Thoracic aorta (tissue), 2 donors: ENCODE results near the gene TIMM17A. TPM values are rescaled to one million over a fixed set of nuclear protein-coding genes. Genes with fewer than 3 reads are reported as not detected.

ENCODE experiments used
- ATAC-seq: fragments of 150-250 bp; one replicate; pipeline ENCODE4 v1.8.0; 2017; ENCODE audit warnings: low read depth; ENCODE audit not compliant: insufficient number of reproducible peaks, low FRiP score
- DNase-seq: peaks from one replicate; pipeline ENCODE4 v3.0.0-alpha.2; 2020; ENCODE audit warnings: low spot score
- H3K27ac ChIP-seq, 2 donors: fragments of 200-600 bp; sonication (generic); 1 replicate in 1 of 2; 2 replicates in 1 of 2; pipeline ENCODE4 v1.5.1; 2016; ENCODE audit warnings: mild to moderate bottlenecking in 2 of 2, moderate library complexity in 2 of 2
- H3K27me3 ChIP-seq: fragments of 200-600 bp; sonication (generic); replicated peaks from 2 replicates; pipeline ENCODE4 v1.6.0; 2016; ENCODE audit warnings: mild to moderate bottlenecking; ENCODE audit not compliant: insufficient read depth
- H3K36me3 ChIP-seq: fragments of 200-600 bp; sonication (generic); one replicate; pipeline ENCODE4 v1.5.1; 2016
- H3K4me1 ChIP-seq, 2 donors: fragments of 200-600 bp; sonication (generic); 1 replicate in 1 of 2; 2 replicates in 1 of 2; pipeline versions ENCODE4 v1.5.1 to v1.6.0; 2016; ENCODE audit warnings: low read depth in 2 of 2, mild to moderate bottlenecking in 1 of 2; ENCODE audit not compliant: control insufficient read depth in 1 of 2
- H3K4me3 ChIP-seq: fragments of 200-600 bp; sonication (generic); 2 replicates; pipeline ENCODE4 v1.5.1; 2016; ENCODE audit warnings: mild to moderate bottlenecking
- H3K9me3 ChIP-seq: fragments of 200-600 bp; sonication (generic); 2 replicates; pipeline ENCODE4 v1.5.1; 2016
- total RNA-seq, 2 donors: library from RNA; depleted of rRNA; stranded (reverse); fragments of >200 nt; gene quantifications; one replicate each; pipeline versions ENCODE4 v1.1.0 to v1.2.3, GENCODE V29; 2016
- TF ChIP-seq, protein P1 (sequence below): fragments of 200-600 bp; sonication (generic); IDR thresholded peaks from one replicate; pipeline ENCODE4 v1.5.1; 2019; ENCODE audit warnings: antibody characterized with exemption

TIMM17A gene
- total RNA-seq, 2 donors from 2014 or later = 29.6 to 44.7 TPM

DNA sequence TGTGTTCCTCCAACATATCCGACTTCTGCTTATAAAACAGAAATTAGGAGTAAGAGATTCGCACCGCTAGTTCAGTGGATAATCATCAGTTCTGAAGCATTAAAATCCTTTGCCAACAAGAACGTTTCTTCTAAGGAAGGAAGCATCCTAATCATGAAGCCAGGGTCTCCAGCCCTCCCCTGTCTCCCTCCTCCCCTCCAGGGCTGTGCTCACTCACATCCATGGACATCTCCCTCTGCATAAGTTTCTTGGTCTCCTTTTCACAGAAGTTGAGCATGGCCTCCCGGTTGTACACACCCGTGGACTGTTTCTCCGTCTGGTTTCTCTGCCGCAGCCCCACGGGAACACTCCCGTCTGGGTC, 9.5 kb upstream of the TIMM17A start:
- H3K27me3 ChIP-seq = no peaks in the 10 kb centered on the region
- ATAC-seq = no peak
- H3K36me3 ChIP-seq = peaks cover 24% of the 10 kb centered on the region
- no peaks in the 10 kb centered on the region for H3K9me3 ChIP-seq
- TF ChIP-seq, protein P1, sequence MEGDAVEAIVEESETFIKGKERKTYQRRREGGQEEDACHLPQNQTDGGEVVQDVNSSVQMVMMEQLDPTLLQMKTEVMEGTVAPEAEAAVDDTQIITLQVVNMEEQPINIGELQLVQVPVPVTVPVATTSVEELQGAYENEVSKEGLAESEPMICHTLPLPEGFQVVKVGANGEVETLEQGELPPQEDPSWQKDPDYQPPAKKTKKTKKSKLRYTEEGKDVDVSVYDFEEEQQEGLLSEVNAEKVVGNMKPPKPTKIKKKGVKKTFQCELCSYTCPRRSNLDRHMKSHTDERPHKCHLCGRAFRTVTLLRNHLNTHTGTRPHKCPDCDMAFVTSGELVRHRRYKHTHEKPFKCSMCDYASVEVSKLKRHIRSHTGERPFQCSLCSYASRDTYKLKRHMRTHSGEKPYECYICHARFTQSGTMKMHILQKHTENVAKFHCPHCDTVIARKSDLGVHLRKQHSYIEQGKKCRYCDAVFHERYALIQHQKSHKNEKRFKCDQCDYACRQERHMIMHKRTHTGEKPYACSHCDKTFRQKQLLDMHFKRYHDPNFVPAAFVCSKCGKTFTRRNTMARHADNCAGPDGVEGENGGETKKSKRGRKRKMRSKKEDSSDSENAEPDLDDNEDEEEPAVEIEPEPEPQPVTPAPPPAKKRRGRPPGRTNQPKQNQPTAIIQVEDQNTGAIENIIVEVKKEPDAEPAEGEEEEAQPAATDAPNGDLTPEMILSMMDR = no peak
- peaks cover 8 to 28% of the 10 kb centered on the region in 2 donors for H3K4me1 ChIP-seq
- peak overlapping the region; percentile 98 to 100 for H3K27ac ChIP-seq
- DNase-seq = no peak
- H3K4me3 ChIP-seq = peak overlapping the region; percentile 88

DNA sequence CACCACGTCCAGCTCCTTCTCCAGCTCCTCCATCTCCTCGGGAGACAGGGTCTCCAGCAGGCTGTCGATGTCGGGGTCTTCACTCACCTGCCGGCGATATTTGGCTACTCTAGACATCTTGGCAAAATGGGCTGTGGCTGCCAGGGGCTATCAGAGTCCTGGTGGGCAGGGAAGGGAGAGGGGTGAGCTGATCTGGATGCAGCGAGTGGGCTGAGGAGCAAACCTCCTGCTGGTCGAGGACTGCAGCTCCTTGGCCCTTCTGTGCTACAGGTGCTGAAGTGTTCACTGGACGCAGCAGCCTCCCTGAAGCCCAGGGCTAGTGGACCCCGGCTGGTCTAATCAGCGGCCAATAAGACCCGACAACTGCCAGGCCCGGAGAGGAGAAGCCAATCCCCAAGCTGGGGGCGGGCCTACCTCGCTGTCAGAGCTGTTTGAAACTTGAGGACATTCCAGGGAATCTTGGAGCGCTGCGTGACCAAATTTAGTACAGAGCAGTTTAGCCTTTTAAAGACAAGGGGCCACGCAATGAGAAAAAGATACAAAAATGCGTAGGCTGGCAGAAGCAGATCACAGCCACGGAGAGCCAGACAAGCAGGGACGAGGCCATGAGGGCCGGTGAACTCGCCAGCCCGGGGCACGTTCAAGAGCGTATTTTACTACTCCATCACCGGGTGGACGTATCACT, 8.9 kb upstream of the TIMM17A start, which contains the start of gene LMOD1:
Gene LMOD1 (minus strand): TSS at position 325 of the 685 bp plus-strand sequence. CDS start 208 bp downstream, at position 117.
- peaks cover 24% of the 10 kb centered on the region for H3K36me3 ChIP-seq
- H3K4me1 ChIP-seq = peaks cover 8 to 25% of the 10 kb centered on the region in 2 donors
- no peaks in the 10 kb centered on the region for H3K27me3 ChIP-seq
- TF ChIP-seq, protein P1 = peak; percentile 32
- DNase-seq (peak; percentile 87), ATAC-seq (peak; percentile 87)
- peak within 1 kb of the TSS; percentile 98 to 100 for H3K27ac ChIP-seq
- peak within 1 kb of the TSS; percentile 88 for H3K4me3 ChIP-seq
- H3K9me3 ChIP-seq = no peaks in the 10 kb centered on the region

DNA sequence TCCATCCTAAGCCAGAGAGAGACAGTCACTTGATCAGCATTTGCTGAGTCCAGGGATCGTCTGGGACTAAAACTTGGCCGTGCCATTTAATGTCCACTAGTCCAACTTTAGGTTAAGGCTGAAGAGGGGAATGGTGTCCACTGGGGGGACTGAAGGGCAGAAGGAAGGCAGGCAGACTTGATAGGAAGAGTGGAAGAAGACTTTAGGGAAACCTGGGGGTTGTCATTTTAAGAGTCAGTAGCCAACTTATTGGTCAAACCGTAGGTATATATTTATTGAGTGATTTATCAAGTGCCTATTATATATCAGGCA, 7.7 kb upstream of the TIMM17A start:
- DNase-seq = no peak
- H3K27me3 ChIP-seq = no peaks in the 10 kb centered on the region
- TF ChIP-seq, protein P1 = no peak
- peaks cover 8 to 25% of the 10 kb centered on the region in 2 donors for H3K4me1 ChIP-seq
- H3K27ac ChIP-seq = peak overlapping the region; percentile 98 to 100
- no peaks in the 10 kb centered on the region for H3K9me3 ChIP-seq
- ATAC-seq = no peak
- H3K36me3 ChIP-seq = peaks cover 19% of the 10 kb centered on the region
- peak overlapping the region; percentile 88 for H3K4me3 ChIP-seq

DNA sequence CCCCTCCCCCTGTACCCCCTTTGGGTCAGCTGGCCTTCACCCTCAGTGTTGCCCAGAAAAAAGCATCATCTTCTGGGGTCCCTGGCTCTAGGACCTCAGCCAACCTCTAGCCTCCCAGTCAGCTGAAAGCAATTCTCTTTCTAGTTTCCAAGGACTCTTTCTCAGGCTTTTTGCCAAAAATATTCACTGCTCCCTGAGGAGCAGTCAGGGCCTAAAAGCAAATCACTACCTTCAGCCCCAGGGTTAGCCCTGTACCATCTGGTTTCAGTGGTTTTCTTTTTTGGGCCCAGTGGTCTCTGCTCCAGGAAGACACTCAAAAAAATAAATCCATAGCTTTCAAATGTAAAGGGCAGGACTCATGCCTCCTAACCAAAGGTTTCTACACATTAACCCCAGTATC, 5.8 kb upstream of the TIMM17A start:
- Histone ChIP-seq H3K27me3 (no peaks in the 10 kb centered on the region), H3K4me3 (no peak overlapping the region), H3K27ac (peak overlapping the region; percentile 76 to 78), H3K9me3 (no peaks in the 10 kb centered on the region), H3K4me1 (peaks cover 11 to 29% of the 10 kb centered on the region in 2 donors), H3K36me3 (peaks cover under 1% of the 10 kb centered on the region)
- no peak for DNase-seq
- no peak for ATAC-seq
- TF ChIP-seq, protein P1 = no peak

DNA sequence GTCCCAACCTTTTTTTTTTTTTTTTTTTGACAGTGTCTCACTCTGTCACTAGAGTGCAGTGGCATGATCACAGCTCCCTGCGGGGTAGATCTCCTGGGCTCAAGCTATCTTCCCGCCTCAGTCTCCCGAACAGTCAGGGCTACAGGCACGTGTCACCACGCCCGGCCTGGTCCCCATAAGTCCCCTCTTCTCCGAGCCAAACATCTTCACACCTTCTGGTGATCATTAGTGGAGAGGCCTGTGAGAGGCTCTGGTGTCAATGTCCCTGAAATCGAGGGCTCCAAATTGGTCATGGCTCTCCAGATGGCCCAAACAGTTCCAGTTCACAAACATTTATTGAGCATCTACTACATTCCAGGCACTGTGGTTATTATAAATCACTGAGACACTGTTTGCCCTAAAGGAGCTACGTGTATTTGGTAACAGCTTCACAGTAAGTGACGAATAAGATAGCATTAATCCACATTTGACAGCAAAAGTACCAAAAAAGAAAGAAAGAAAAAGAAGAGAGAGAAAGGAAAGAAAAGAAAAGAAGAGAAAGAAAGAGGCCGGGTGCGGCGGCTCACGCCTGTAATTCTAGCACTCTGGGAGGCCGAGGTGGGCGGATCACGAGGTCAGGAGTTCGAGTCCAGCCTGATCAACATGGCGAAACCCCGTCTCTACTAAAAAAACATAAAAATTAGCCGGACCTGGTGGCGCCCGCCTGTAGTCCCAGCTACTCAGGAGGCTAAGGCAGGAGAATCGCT, 867 bp upstream of the TIMM17A start:
- Histone ChIP-seq H3K36me3 (peaks cover 14% of the 10 kb centered on the region), H3K27me3 (no peaks in the 10 kb centered on the region), H3K4me1 (peaks cover 19 to 29% of the 10 kb centered on the region in 2 donors), H3K4me3 (peak overlapping the region; percentile 72), H3K9me3 (no peaks in the 10 kb centered on the region), H3K27ac (peak overlapping the region; percentile 91 to 97)
- TF ChIP-seq, protein P1 = no peak
- DNase-seq (no peak), ATAC-seq (no peak)
